ENCODE measurements around the gene ZDHHC9. TPM values are rescaled to one million over a fixed set of nuclear protein-coding genes. Genes with fewer than 3 reads are reported as not detected.

ZDHHC9 gene
- total RNA-seq, 1 donor from 2014 or later = 14.6 TPM

GRCh38 chrX:129759576-129760061 lies 84.1 kb downstream of the ZDHHC9 start:
- Mint-ChIP-seq H3K36me3 (ENCODE audit: low read depth) (peaks cover 2% of the 10 kb centered on the region), H3K4me3 (peak overlapping the region; percentile 44), H3K27me3 (no peaks in the 10 kb centered on the region), H3K4me1 (peaks cover 43% of the 10 kb centered on the region), H3K9me3 (no peaks in the 10 kb centered on the region), H3K27ac (peak overlapping the region; percentile 93)
- DNase-seq = peak; percentile 87
- intact Hi-C loops (cut with micrococcal nuclease) = loop anchor here (1.0 to 5.0 kb wide), 3 partner anchors 10 to 38 kb away; no protein-coding TSS in a partner anchor

- H3K4me3 Mint-ChIP-seq = peak overlapping the region; percentile 57
- peak; percentile 77 for DNase-seq
- H3K36me3 Mint-ChIP-seq (ENCODE audit: low read depth) = no peaks in the 10 kb centered on the region
- intact Hi-C loops (cut with micrococcal nuclease) = loop anchor here (2.0 to 5.0 kb wide), 2 partner anchors 41 to 67 kb away; no protein-coding TSS in a partner anchor
- H3K9me3 Mint-ChIP-seq = no peaks in the 10 kb centered on the region
- H3K27ac Mint-ChIP-seq = peak overlapping the region; percentile 81
- peaks cover 52% of the 10 kb centered on the region for H3K4me1 Mint-ChIP-seq
- no peaks in the 10 kb centered on the region for H3K27me3 Mint-ChIP-seq
Observed at GRCh38 chrX:129755779-129756650, 87.7 kb downstream of the ZDHHC9 start.

GRCh38 chrX:129754056-129755024 lies 89.3 kb downstream of the ZDHHC9 start:
- H3K4me3 Mint-ChIP-seq = peak overlapping the region; percentile 54
- H3K36me3 Mint-ChIP-seq (ENCODE audit: low read depth) = no peaks in the 10 kb centered on the region
- H3K9me3 Mint-ChIP-seq = no peaks in the 10 kb centered on the region
- DNase-seq = peak; percentile 68
- H3K4me1 Mint-ChIP-seq = peaks cover 39% of the 10 kb centered on the region
- intact Hi-C loops (cut with micrococcal nuclease) = loop anchor here (5.0 kb wide), 1 partner anchor 43 kb away; no protein-coding TSS in a partner anchor
- peak overlapping the region; percentile 82 for H3K27ac Mint-ChIP-seq
- no peaks in the 10 kb centered on the region for H3K27me3 Mint-ChIP-seq

Other genes with a start within 250 kb of the ZDHHC9 start
- gene APLN, start 188.9 kb downstream of the ZDHHC9 start, total RNA-seq = 0.65 and 0.66 TPM in 2 replicates
- 0.24 and 0.28 TPM in 2 replicates for gene XPNPEP2, start 104.9 kb downstream of the ZDHHC9 start, total RNA-seq
- 115 and 116 TPM in 2 replicates for gene SASH3, start 63.9 kb downstream of the ZDHHC9 start, total RNA-seq
- gene UTP14A, start 62.3 kb upstream of the ZDHHC9 start, total RNA-seq = 57.9 and 58.1 TPM in 2 replicates
- gene BCORL1, start 138.7 kb upstream of the ZDHHC9 start, total RNA-seq = 8.0 and 9.2 TPM in 2 replicates